Coronary artery (tissue), 2 donors: ENCODE results near the gene TIMM13.

Source experiments
- DNase-seq: peaks from one replicate; pipeline ENCODE4 v3.0.0-alpha.2; 2017; ENCODE audit warnings: low spot score
- H3K27ac ChIP-seq, 2 donors: fragments of 200-600 bp; sonication (generic); one replicate each; pipeline ENCODE4 v1.5.1; 2016 to 2019
- H3K4me3 ChIP-seq: fragments of 200-600 bp; sonication (generic); 2 replicates; pipeline ENCODE4 v1.5.1; 2016; ENCODE audit warnings: mild to moderate bottlenecking, moderate library complexity
- TF ChIP-seq, protein P1 (sequence below): fragments of 200-600 bp; sonication (generic); IDR thresholded peaks from one replicate; pipeline ENCODE4 v1.5.1; 2019; ENCODE audit warnings: antibody characterized with exemption

The TIMM13 gene

DNA sequence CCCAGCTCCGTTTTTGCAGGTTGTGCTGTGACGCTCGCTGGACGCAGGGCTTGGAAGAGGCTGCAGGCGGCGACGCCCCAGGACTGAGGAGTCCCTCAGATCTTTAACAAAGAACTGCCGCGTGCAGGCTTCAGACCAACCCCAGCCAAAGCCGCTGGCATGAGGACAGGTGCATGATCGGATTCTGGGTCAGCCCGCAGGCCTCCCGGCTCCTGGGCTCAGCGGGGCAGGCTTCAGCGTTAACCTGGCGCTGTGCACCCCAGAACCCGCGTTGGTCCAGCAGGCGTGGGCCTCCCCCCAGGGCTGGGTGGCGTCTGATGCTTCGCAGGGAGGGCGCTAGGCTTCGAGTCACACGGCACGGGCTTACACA lies 920 bp upstream of the TIMM13 start:
- TF ChIP-seq, protein P1, sequence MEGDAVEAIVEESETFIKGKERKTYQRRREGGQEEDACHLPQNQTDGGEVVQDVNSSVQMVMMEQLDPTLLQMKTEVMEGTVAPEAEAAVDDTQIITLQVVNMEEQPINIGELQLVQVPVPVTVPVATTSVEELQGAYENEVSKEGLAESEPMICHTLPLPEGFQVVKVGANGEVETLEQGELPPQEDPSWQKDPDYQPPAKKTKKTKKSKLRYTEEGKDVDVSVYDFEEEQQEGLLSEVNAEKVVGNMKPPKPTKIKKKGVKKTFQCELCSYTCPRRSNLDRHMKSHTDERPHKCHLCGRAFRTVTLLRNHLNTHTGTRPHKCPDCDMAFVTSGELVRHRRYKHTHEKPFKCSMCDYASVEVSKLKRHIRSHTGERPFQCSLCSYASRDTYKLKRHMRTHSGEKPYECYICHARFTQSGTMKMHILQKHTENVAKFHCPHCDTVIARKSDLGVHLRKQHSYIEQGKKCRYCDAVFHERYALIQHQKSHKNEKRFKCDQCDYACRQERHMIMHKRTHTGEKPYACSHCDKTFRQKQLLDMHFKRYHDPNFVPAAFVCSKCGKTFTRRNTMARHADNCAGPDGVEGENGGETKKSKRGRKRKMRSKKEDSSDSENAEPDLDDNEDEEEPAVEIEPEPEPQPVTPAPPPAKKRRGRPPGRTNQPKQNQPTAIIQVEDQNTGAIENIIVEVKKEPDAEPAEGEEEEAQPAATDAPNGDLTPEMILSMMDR: no peak
- peak overlapping the region; percentile 83 for H3K4me3 ChIP-seq
- DNase-seq: no peak
- H3K27ac ChIP-seq: peak overlapping the region; percentile 42 to 95

DNA sequence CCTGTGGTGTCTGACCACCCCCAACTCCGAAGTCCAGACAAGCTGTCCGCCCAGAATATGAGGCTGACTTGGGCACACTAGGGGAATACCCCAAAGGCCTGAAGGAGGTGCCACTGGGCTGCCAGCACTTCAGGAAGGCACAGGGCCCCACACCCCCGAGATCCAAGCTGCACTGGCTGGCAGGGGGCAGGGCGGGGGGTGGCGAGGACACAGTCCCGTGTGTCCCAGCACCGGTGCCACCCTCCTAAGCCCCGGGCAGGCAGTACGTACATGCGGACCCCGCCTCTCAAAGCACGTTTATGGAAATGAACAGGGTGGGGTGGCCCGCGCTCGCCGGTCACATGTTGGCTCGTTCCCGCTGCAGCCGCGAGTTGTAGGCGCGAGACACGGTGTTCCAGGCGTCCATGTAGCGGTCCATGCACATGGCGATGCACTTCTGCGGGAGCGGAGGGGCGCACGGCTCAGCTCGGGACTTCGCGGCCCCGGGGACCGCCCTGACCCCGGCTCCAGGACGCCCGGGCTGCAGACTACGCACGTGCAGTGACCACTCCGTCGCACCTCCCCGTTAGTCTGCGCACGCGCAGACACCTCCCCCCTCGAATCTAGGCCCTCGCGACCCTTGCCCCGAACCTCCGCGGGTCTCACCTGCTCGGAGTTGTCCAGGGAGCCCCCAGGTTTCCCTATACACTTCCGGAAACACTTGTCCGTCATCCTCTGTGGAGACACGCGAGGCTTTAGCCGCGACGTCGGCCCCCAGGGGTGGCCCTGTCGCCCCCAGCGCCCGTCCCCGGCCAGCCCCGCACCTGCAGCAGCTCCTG lies 566 bp downstream of the TIMM13 start:
- H3K4me3 ChIP-seq: peak overlapping the region; percentile 83
- TF ChIP-seq, protein P1: no peak
- DNase-seq: no peak
- peak overlapping the region; percentile 95 to 99 for H3K27ac ChIP-seq

DNA sequence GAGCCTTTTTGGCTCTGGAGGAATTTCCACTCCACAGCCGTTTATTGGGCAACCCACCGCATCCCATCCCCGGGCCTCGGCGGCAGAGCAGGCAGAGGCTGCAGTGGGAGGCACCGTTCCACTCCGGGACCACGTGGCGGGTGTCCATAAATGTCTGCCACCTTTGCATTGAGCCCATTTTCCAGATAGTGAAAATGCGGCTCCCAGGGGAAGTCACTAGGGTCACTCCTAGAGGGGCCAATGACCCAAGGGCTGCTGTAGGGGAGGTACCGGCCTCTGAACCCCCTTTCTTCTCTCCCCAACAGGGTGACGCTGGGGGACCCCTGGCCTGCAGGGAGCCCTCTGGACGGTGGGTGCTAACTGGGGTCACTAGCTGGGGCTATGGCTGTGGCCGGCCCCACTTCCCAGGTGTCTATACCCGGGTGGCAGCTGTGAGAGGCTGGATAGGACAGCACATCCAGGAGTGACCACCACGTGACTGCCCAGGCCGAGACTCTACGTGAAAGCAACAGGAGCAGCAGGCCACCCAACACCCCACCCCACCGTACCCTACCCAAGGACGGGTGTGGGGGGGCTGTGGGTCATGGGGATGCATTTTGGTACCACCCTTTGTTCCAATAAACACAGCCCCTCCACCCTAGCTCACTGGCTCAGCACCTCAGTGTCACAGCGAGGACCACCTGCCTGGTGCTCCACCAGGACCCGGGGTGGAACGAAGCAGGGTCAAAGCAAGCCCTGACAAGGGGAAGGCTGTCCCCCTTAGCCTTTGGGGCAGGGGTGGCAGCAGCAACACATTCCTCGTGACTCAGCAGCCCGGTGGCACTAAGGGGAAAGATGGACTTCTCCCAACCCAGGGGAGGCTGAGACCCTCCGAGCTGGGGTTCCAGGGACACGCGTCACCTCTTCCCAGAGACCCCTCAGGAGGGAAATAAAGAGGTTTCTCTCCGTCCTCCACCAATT lies 1.5 kb downstream of the TIMM13 start:
- H3K27ac ChIP-seq: no peak overlapping the region
- peak overlapping the region; percentile 83 for H3K4me3 ChIP-seq
- DNase-seq: no peak
- TF ChIP-seq, protein P1: no peak

DNA sequence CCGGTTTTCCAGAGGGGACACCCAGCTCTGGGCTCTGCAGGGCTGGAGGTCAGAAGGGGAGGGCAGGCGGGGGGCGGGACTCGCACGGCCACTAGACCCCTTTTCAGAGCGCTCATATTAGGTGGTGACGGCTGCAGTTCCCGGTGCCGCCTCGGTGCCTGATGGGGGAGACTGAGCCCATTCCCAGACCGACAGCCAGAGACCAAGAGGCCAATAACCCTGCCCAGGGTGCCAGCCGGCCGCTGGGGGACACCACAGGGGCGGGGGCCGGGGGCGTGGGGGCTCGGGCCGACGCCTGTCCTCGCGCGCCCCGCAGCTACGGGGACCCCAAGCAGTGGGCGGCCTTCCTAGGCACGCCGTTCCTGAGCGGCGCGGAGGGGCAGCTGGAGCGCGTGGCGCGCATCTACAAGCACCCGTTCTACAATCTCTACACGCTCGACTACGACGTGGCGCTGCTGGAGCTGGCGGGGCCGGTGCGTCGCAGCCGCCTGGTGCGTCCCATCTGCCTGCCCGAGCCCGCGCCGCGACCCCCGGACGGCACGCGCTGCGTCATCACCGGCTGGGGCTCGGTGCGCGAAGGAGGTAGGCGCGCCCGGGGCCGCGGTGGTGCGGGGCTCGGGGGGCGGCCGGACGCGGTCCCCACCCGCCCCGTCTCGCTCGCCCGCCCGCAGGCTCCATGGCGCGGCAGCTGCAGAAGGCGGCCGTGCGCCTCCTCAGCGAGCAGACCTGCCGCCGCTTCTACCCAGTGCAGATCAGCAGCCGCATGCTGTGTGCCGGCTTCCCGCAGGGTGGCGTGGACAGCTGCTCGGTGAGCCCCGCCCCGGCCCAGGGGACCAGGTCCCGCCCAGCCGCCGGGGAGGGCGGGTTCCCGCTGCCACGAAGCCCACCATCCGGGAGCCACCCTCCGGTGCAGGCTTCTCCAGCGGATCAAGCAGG lies 2.4 kb downstream of the TIMM13 start:
- H3K4me3 ChIP-seq: peak overlapping the region; percentile 83

DNA sequence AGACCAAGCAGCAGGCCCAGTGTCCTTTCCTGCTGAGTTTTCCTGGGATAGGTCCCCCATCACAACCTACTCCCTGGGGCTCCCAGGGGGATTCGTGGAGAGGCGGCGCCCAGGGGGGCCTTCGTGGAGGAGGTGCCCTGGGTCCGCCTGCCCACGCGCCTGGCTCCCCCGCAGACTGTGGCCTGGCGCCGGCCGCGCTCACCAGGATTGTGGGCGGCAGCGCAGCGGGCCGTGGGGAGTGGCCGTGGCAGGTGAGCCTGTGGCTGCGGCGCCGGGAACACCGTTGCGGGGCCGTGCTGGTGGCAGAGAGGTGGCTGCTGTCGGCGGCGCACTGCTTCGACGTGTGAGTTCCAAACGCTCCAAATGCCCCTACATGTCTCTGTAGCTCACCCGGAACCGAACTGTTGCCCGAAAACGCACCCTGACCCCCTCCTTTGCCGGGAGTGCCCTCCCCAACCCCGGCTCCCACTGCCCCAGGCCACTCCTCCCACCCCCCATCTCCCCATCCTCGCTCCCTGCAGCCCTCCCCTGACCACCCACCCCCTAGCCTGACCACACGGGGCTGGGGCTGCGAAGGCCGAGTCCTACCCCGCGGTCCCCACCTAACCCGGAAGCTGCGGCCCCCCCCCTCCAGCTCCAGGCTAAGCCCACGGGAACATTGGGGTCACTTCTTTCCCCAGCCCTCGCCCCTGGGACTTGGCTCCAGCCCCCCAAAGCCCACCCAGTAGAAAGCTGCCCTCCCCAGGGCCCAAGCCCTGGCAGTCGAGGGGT lies 3.3 kb downstream of the TIMM13 start:
- DNase-seq: no peak
- TF ChIP-seq, protein P1: no peak
- Histone ChIP-seq H3K4me3 (no peak overlapping the region), H3K27ac (no peak overlapping the region)

More for the DNA sequence above, 2.4 kb downstream of the TIMM13 start:
- no peak overlapping the region for H3K27ac ChIP-seq
- DNase-seq: no peak
- TF ChIP-seq, protein P1: no peak
